IPS-NIHi7 (cell line): ENCODE measurements around the gene CLEC16A.

Experiments used
- DNase-seq: peaks from one replicate; pipeline ENCODE4 v3.0.0; 2012; ENCODE audit warnings: mixed read lengths; ENCODE audit errors: extremely low spot score

The CLEC16A gene

DNA sequence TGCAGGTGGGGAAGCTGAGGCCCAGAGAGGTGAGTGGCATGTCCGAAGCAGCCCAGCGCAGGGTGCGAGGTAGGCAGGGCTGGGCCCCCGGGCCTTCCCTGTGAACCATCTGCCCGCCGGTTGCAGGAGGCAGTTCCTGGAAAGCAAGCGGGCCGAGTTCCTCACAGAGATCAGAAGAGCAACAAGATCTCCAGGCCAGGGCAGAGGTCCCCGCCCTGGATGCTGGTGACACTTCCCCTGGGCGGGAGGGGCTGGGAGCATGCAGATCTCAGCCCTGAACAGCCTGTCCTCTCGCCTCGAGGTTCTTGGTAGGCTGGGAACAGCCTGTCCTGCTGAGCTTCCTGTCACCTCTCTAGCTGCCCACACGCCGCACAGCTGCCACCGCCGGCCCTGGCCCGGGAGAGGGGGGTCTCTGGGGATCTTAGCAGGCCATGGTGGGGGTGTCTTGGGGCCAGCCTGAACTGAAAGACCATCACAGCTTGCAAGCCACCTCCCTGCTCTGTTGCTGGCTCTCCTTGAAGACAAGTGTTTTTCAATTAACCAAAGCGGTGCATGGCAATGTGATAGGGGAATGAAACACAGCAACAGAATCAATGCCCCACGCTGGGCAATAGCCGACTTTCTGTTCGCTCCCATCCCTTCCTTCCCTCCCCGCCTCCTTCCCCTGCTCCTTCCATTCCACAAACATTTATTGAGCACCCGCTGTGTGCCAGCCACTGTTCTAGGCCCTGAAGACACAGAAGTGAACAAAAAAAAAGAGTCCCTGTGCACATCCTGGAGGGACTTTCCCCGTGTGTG is 279.9 kb downstream of the CLEC16A start:
- peak; percentile 84 for DNase-seq

DNA sequence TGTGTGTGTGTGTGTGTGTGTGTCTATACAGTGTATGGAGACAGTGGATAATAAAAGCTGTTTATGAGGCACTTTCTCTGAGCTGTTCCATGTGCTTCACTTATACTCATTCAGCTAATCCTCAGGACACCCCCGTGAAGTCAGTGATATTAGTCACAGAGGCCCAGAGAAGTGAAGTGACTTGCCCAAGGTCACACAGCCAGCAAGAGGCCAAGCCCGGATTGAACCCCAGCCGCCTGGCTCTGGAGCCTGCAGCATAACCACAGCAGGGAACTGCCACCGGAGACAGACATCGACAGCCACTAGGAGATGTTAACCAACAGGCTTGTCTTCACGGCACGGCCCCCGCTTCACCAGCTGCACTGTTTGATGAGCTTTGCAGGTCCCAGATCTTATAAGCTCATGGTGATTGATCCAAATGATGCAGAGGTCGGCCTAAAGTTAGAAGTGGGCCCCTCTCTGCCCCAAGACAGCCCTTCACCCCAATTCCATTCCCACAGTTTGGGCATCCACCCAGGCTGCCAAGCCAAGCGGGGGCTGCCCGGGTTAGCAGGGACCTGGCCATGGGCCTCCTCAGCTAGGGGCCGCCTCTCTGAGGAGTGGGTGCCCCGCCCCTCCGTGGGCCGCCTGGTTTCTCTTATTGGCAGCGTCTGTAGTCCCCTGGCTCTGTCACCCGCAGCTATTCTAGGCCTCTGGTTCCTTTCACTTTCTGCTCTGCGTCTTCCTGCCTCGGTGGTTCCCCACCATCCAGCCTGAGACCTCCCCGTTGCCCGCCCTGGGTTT is 280.7 kb downstream of the CLEC16A start:
- DNase-seq, result no peak

DNA sequence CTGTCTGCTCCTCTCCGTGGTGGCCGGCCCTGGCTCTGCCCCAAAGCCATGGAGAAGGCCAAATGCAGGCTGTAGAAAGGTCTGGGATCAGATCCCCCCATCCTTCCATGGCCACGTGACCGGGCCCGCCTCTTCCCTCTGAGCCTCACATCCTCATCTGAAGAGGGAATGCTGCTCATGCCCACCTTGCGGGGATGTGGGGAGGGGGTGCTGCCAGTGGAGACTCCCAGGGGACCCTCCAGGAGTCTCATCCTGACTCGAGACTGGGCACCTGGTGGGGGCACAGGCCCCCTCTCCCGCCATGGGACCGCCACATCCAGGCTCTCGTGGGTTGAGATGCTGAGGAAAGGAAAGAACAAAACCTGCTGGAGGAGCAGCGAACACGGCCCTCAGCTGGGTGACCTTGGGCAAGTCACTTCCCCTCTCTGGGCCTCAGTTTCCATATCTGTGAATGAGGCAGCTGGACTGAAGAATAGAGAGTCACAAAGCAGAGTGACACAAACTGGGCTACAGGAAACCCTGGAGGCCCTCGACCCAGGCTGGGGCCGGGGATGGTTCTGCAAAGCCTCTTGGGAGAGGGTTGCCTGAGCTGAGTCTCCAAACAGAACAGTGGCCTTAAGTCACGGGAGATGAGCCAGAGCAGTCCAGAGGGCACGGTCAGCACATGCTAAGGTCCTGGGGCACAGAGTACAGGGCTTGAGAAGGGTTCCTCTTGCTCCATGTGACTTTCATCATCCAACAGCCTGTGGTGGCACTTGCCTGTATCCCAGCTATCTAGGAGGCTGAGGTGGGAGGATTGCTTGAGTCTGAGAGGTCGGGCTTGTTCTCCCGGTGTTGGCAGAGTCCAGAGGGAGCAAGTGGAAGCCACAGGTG is 281.5 kb downstream of the CLEC16A start:
- DNase-seq, result no peak

DNA sequence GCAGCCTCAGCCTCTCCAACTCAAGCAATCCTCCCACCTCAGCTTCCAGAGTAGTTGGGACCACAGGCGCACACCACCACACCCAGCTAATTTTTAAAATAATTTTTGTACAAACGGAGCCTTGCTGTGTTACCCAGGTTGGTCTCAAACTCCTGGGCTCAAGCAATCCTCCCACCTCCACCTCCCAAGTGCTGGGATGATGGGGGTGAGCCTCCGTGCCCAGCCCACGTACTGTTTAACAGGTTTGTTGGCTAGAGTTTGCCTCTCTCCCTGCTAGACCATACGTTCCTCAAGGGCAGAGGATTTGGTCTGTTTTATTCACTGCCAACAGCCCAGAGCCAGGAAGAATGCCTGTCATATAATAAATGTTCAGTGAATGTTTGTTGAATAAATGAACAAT is 285.1 kb downstream of the CLEC16A start:
- DNase-seq, result no peak

DNA sequence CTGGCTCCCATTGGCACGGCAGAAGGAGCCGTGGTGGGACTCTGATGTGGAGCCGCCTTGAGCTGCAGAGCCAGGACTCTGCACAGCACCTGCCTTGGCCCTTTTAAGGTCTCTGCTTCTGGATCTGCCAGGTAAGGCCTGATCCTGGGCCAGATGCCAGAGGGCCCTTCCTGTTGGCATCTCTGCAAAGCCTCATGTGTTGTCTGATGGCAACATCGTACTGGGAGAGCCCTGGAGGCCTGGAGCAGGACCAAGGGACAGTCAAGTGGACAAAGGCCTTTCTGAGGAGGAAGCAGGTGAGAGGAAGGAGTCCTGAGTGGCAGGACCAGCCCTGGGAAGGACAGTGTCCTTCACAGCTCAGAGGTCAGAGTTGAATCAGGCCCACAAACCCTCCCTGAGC is 285.5 kb downstream of the CLEC16A start:
- no peak for DNase-seq

DNA sequence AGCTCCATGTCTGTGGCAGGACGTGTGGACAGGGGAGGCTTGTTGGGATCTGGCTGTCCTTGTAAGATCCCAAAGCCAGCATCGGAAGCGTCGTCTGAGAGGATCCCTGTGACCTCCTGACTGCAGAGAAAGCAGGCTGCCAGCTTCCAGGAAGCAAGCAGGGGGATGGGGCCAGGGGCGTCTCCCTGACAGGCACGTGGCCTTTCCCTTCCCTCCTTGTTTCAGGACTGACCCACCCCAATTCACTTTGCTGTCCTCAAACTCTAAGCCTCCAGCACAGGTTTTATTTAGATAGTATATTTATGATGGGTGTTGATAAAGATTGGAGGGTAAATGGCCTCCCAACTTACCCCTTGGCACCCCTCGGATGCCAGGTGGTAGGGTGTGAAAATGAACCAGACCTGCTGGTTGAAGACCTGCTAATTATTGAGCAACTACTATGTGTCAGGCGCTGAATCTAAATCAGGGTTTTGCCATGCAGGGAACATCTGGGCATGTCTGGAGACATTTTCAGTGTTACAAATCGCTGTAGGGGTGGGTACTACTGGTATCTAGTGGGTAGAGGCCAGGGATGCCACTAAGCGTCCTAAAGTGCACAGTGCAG is 287.1 kb downstream of the CLEC16A start:
- DNase-seq, result no peak
